Measurements from ENCODE around the gene COX4I1.
A peak's percentile ranks its signal among the peaks of the same experiment; 100 is the strongest.

COX4I1 gene

DNA sequence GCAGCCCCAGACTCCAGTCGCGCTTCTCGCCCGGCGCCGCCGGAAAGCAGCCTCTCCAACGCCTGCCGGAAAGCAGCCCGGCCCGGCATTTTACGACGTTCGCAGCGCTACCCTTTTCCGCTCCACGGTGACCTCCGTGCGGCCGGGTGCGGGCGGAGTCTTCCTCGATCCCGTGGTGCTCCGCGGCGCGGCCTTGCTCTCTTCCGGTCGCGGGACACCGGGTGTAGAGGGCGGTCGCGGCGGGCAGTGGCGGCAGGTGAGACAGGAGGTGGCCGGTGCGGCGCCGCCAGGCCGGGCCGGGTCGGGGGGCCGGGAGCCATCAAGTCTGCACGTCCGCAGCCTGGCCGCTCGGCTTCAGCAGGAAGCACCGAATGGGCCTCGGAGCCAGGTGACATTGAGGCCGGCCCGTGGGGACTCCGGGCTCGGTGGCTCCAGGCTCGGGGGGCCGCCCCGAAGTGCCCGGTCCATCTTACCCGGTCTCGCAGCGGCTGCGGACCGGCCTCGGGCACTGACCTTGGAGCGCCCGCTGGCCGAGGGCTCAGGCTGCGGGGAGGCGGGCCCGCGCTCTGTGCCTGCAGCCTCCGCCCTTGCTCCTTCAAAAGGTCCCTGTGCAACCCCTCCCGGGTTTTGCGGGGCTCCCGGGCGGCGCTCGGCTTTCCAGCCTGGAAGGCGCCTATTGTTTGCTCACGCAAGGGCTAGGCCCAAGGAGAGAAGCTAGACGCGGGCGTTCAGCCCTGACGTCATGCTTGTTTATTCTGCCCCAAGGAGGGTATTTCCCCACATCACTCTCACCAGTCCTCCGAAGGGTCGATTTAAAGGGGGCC lies at the start of gene COX4I1, which contains the start of gene EMC8:
COX4I1 (plus strand) TSS at position 199 of the 824 bp plus-strand sequence. CDS start 1,511 bp downstream, outside the sequence.
EMC8 (minus strand) TSS at position 48 of the 824 bp plus-strand sequence. CDS start 249 bp downstream, outside the sequence.
- H3K36me3 ChIP-seq (ENCODE audit: insufficient read depth, low read length), result peaks cover 31% of the 10 kb centered on the region
- peaks cover 15% of the 10 kb centered on the region for H3K4me1 ChIP-seq (ENCODE audit: control insufficient read depth, insufficient read depth, low read length, unreplicated experiment)
- peaks cover 84% of the 10 kb centered on the region for H3K79me2 ChIP-seq (ENCODE audit: control insufficient read depth, insufficient read depth, low read length, unreplicated experiment)
- H3K27me3 ChIP-seq (ENCODE audit: insufficient read depth, low read length), result no peaks in the 10 kb centered on the region
- H2AFZ ChIP-seq (ENCODE audit: low read length, unreplicated experiment), result peak within 1 kb of the TSS; percentile 39
- H3K27ac ChIP-seq (ENCODE audit: low read depth, low read length), result peak within 1 kb of the TSS; percentile 72
- H3K4me3 ChIP-seq (ENCODE audit: low read depth, low read length), result peak within 1 kb of the TSS; percentile 83

DNA sequence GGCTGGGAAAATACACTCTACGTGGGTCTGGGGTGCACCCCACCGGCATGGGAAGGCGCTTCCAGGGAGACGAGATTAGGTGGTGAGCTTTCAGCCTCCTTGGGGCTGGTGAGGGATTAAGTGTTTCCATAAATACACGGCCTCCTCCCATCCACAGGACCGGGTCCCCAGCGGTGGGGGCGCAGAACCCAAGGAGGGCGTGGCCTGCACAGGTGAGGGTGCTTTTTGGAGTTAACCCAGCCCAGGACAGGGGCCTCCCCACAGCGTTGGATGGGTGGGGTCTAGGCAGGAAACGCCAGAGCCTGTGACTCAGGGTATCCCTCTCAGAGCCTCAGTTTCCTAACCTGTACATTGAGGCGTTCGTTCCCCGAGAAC lies 49.7 kb upstream of the COX4I1 start:
- Histone ChIP-seq H3K27ac (ENCODE audit: low read depth, low read length) (no peak overlapping the region), H3K4me1 (ENCODE audit: control insufficient read depth, insufficient read depth, low read length, unreplicated experiment) (peaks cover 40% of the 10 kb centered on the region), H3K36me3 (ENCODE audit: insufficient read depth, low read length) (no peaks in the 10 kb centered on the region), H3K4me3 (ENCODE audit: low read depth, low read length) (peak overlapping the region; percentile 98), H2AFZ (ENCODE audit: low read length, unreplicated experiment) (peak overlapping the region; percentile 83), H3K27me3 (ENCODE audit: insufficient read depth, low read length) (no peaks in the 10 kb centered on the region), H3K79me2 (ENCODE audit: control insufficient read depth, insufficient read depth, low read length, unreplicated experiment) (peaks cover 34% of the 10 kb centered on the region)

DNA sequence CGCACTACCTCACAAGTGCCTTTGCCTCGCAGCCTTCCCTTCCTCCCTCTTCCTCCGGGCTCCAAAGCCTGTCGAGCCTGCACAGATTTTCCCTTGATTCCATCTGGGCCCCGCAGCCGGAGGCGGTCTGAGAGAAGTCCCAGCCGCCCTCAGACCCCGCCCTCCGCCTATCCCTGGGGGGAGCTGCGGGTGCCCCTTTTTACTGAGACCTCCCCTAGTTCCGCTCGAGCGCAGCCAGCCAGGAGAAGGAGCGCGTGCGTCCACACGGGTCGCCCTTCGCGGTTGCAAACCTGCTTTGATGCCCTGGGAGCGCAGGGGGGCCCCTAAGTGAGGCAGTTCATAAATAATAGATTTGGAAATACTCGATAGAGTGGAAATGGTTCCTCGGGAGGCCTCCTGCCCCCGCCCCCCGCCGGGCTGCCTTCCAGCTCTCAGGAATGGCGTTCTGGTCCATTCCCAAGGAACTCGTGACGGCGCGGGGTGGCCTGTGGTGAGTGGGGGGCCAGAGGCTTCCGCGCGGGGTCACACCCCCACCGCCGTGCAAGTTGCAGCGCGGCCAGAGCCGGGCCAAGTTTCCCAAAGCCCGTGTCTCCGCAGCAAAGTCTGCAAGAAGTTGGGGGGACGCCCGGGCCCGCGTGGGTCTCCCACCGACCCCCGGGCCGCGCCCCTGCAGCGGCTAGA lies 49.2 kb upstream of the COX4I1 start:
- H3K79me2 ChIP-seq (ENCODE audit: control insufficient read depth, insufficient read depth, low read length, unreplicated experiment), result peaks cover 31% of the 10 kb centered on the region
- peaks cover 40% of the 10 kb centered on the region for H3K4me1 ChIP-seq (ENCODE audit: control insufficient read depth, insufficient read depth, low read length, unreplicated experiment)
- H2AFZ ChIP-seq (ENCODE audit: low read length, unreplicated experiment), result peak overlapping the region; percentile 83
- no peaks in the 10 kb centered on the region for H3K36me3 ChIP-seq (ENCODE audit: insufficient read depth, low read length)
- H3K27ac ChIP-seq (ENCODE audit: low read depth, low read length), result peak overlapping the region; percentile 7; the same call in 1 of the 2 replicates
- H3K27me3 ChIP-seq (ENCODE audit: insufficient read depth, low read length), result no peaks in the 10 kb centered on the region
- peak overlapping the region; percentile 98 for H3K4me3 ChIP-seq (ENCODE audit: low read depth, low read length)

GRCh38 chr16:85750827-85751697 lies 48.4 kb upstream of the COX4I1 start, which contains the start of gene C16orf74:
C16orf74 (minus strand) TSS chr16:85751096; CDS start chr16:85735217, 15,879 bp downstream.
- Histone ChIP-seq H3K4me1 (ENCODE audit: control insufficient read depth, insufficient read depth, low read length, unreplicated experiment) (peaks cover 36% of the 10 kb centered on the region), H2AFZ (ENCODE audit: low read length, unreplicated experiment) (peak within 1 kb of the TSS; percentile 83), H3K27me3 (ENCODE audit: insufficient read depth, low read length) (no peaks in the 10 kb centered on the region), H3K79me2 (ENCODE audit: control insufficient read depth, insufficient read depth, low read length, unreplicated experiment) (peaks cover 23% of the 10 kb centered on the region), H3K36me3 (ENCODE audit: insufficient read depth, low read length) (no peaks in the 10 kb centered on the region), H3K4me3 (ENCODE audit: low read depth, low read length) (peak within 1 kb of the TSS; percentile 98), H3K27ac (ENCODE audit: low read depth, low read length) (peak within 1 kb of the TSS; percentile 39)

GRCh38 chr16:85751698-85752501 lies 47.6 kb upstream of the COX4I1 start:
- no peaks in the 10 kb centered on the region for H3K36me3 ChIP-seq (ENCODE audit: insufficient read depth, low read length)
- peak overlapping the region; percentile 78 for H3K4me3 ChIP-seq (ENCODE audit: low read depth, low read length)
- H3K4me1 ChIP-seq (ENCODE audit: control insufficient read depth, insufficient read depth, low read length, unreplicated experiment), result peaks cover 36% of the 10 kb centered on the region
- peak overlapping the region; percentile 39 for H3K27ac ChIP-seq (ENCODE audit: low read depth, low read length)
- no peaks in the 10 kb centered on the region for H3K27me3 ChIP-seq (ENCODE audit: insufficient read depth, low read length)
- H2AFZ ChIP-seq (ENCODE audit: low read length, unreplicated experiment), result no peak overlapping the region
- H3K79me2 ChIP-seq (ENCODE audit: control insufficient read depth, insufficient read depth, low read length, unreplicated experiment), result peaks cover 15% of the 10 kb centered on the region

DNA sequence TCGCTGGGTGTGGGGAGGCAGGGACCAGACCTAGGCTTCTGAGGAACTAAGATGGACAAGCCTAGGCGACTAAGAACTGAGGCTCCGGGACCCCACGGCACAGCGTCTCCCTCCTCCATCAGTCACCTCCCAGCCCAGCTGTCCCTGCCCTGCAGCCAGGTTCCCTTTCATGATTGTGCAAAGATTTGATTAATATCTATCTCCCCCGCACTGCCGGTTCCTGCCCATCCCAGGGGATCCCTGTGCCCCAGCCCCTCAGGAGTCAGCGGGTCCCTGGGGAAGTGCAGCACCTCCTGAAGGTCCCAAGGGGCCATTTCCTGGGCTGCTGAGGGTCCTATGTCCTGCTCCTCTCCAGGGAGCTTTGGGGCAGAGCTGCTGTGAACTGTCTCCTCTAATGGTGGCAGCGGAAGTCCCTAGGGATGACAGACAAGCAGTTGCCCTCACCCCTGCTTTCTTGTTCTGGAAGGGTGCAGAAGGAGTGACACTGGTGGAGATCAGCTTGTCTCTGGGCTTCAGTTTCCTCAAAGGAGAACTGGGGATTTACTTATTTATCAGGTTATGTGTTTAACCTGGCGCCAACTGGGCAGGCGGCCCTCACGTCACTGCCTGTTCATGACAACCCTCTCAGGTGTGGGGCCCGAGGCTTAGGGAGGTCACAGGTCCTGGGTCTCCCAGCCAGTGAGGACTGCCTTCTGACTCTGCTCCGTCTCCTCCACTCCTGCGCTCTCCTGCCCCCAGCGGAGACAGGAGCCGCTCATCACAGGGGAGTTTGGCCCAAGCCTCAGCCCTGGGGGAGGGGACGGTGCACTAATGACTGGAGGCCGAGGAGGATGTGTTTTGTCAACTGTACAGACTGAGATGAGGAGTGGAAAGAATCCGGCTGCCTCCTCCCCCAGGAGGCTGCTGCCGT lies 46.7 kb upstream of the COX4I1 start:
- 0 out of 2 replicates have a peak overlapping the region, but pooled peaks have one; percentile 12 for H3K27ac ChIP-seq (ENCODE audit: low read depth, low read length)
- H3K4me1 ChIP-seq (ENCODE audit: control insufficient read depth, insufficient read depth, low read length, unreplicated experiment), result peaks cover 37% of the 10 kb centered on the region
- no peaks in the 10 kb centered on the region for H3K27me3 ChIP-seq (ENCODE audit: insufficient read depth, low read length)
- H3K36me3 ChIP-seq (ENCODE audit: insufficient read depth, low read length), result no peaks in the 10 kb centered on the region
- H3K79me2 ChIP-seq (ENCODE audit: control insufficient read depth, insufficient read depth, low read length, unreplicated experiment), result peaks cover 15% of the 10 kb centered on the region
- H2AFZ ChIP-seq (ENCODE audit: low read length, unreplicated experiment), result no peak overlapping the region
- H3K4me3 ChIP-seq (ENCODE audit: low read depth, low read length), result peak overlapping the region; percentile 23; the same call in 1 of the 2 replicates

- H3K27me3 ChIP-seq (ENCODE audit: insufficient read depth, low read length), result no peaks in the 10 kb centered on the region
- H2AFZ ChIP-seq (ENCODE audit: low read length, unreplicated experiment), result no peak overlapping the region
- H3K4me3 ChIP-seq (ENCODE audit: low read depth, low read length), result no peak overlapping the region
- no peaks in the 10 kb centered on the region for H3K36me3 ChIP-seq (ENCODE audit: insufficient read depth, low read length)
- no peak overlapping the region for H3K27ac ChIP-seq (ENCODE audit: low read depth, low read length)
- H3K4me1 ChIP-seq (ENCODE audit: control insufficient read depth, insufficient read depth, low read length, unreplicated experiment), result peaks cover 37% of the 10 kb centered on the region
- H3K79me2 ChIP-seq (ENCODE audit: control insufficient read depth, insufficient read depth, low read length, unreplicated experiment), result peaks cover 15% of the 10 kb centered on the region
These were observed 45.9 kb upstream of the COX4I1 start for GRCh38 chr16:85753559-85753958.

DNA sequence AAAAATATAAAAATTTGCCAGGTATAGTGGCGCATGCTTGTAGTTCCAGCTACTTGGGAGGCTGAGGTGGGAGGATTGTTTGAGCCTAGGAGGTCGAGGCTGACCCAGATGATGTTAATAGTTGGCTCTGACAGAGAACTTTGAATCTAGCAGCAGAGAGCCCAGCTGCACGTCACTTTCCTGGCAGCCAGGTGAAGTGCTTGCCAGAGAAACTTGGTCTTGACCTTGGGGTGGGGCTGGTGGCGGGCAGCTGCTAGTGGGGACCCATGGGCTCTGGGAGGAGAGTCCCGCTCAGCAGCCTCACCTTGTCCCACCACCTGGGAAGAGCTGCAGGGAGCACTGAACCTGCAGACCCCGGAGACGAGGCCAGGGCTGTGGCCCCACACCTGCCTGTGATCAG lies 45.5 kb upstream of the COX4I1 start:
- Histone ChIP-seq H3K27me3 (ENCODE audit: insufficient read depth, low read length) (no peaks in the 10 kb centered on the region), H3K79me2 (ENCODE audit: control insufficient read depth, insufficient read depth, low read length, unreplicated experiment) (peaks cover 13% of the 10 kb centered on the region), H3K4me1 (ENCODE audit: control insufficient read depth, insufficient read depth, low read length, unreplicated experiment) (peaks cover 37% of the 10 kb centered on the region), H3K27ac (ENCODE audit: low read depth, low read length) (no peak overlapping the region), H2AFZ (ENCODE audit: low read length, unreplicated experiment) (no peak overlapping the region), H3K4me3 (ENCODE audit: low read depth, low read length) (no peak overlapping the region), H3K36me3 (ENCODE audit: insufficient read depth, low read length) (no peaks in the 10 kb centered on the region)

DNA sequence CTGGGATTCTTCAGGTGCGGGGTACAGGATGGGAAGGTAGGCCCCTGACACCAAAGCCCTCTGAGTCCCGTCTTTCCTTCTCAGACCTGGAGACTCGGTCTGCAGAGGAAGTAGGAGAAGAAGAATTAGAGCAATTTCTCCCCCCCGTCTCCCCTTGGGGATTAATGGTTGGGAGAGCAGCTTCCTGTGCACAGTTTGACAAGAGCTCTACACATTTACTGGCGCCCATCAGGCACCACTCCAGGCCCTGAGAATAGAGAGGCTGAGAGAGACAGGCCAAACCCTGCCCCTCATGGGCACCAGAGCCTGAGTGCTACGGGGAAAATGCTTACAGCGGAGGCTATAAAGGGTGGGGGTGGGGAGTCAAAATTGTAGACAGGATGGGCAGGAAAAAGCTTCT lies 45.1 kb upstream of the COX4I1 start:
- Histone ChIP-seq H3K4me3 (ENCODE audit: low read depth, low read length) (no peak overlapping the region), H3K79me2 (ENCODE audit: control insufficient read depth, insufficient read depth, low read length, unreplicated experiment) (peaks cover 9% of the 10 kb centered on the region), H2AFZ (ENCODE audit: low read length, unreplicated experiment) (no peak overlapping the region), H3K4me1 (ENCODE audit: control insufficient read depth, insufficient read depth, low read length, unreplicated experiment) (peaks cover 37% of the 10 kb centered on the region), H3K27me3 (ENCODE audit: insufficient read depth, low read length) (no peaks in the 10 kb centered on the region), H3K36me3 (ENCODE audit: insufficient read depth, low read length) (no peaks in the 10 kb centered on the region), H3K27ac (ENCODE audit: low read depth, low read length) (no peak overlapping the region)
